Large intestine (tissue), 3 donors: ENCODE results near the gene TET1. TPM values are rescaled to one million over a fixed set of nuclear protein-coding genes. Genes with fewer than 3 reads are reported as not detected.

ENCODE experiments used
- DNase-seq, 2 donors: peaks; one replicate each; pipeline versions ENCODE4 v3.0.0 to v3.0.0-alpha.2; 2013
- H3K27ac ChIP-seq: one replicate; pipeline ENCODE4 v1.5.1; 2013; ENCODE audit warnings: low read length
- H3K27me3 ChIP-seq: 2 replicates; pipeline ENCODE4 v1.6.1; 2013; ENCODE audit warnings: low read length; ENCODE audit not compliant: control insufficient read depth, insufficient read depth
- H3K36me3 ChIP-seq: 2 replicates; pipeline ENCODE4 v1.6.1; 2013; ENCODE audit warnings: low read length; ENCODE audit not compliant: control insufficient read depth, insufficient read depth
- H3K4me1 ChIP-seq: one replicate; pipeline ENCODE4 v1.6.1; 2013; ENCODE audit warnings: low read length; ENCODE audit not compliant: control insufficient read depth, insufficient read depth
- H3K4me3 ChIP-seq: one replicate; pipeline ENCODE4 v1.5.1; 2013; ENCODE audit warnings: low read length
- H3K9me3 ChIP-seq: one replicate; pipeline ENCODE4 v1.6.1; 2013; ENCODE audit warnings: mild to moderate bottlenecking, low read depth, low read length, moderate library complexity; ENCODE audit not compliant: control insufficient read depth
- WGBS: methylation state at CpG from one replicate; pipeline ENCODE4 v1.1.5; 2013; ENCODE audit warnings: low lambda C conversion rate; ENCODE audit not compliant: insufficient coverage; 5-methylcytosine and 5-hydroxymethylcytosine counted together
- polyA plus RNA-seq: library from polyadenylated mRNA; unstranded; fragments of 120-200 nt; gene quantifications from one replicate; pipeline ENCODE4 v1.2.1, GENCODE V29; 2013

Gene TET1
- polyA plus RNA-seq, 1 donor = 3.2 TPM

GRCh38 chr10:68543004-68543918 is 16.9 kb upstream of the TET1 start:
- Histone ChIP-seq H3K27ac (no peak overlapping the region), H3K4me3 (no peak overlapping the region), H3K9me3 (no peaks in the 10 kb centered on the region), H3K27me3 (no peaks in the 10 kb centered on the region), H3K4me1 (no peaks in the 10 kb centered on the region), H3K36me3 (no peaks in the 10 kb centered on the region)
- 100% methylated on average over 1 of the region's 5 CpGs for WGBS
- no peak for DNase-seq

GRCh38 chr10:68550747-68551411 is 9.3 kb upstream of the TET1 start:
- no peak overlapping the region for H3K27ac ChIP-seq
- H3K27me3 ChIP-seq = no peaks in the 10 kb centered on the region
- WGBS = no CpG with 5 or more reads among the region's 5 CpGs
- peak; percentile 39 to 48 for DNase-seq
- no peaks in the 10 kb centered on the region for H3K9me3 ChIP-seq
- no peak overlapping the region for H3K4me3 ChIP-seq
- H3K4me1 ChIP-seq = no peaks in the 10 kb centered on the region
- no peaks in the 10 kb centered on the region for H3K36me3 ChIP-seq

- Histone ChIP-seq H3K9me3 (no peaks in the 10 kb centered on the region), H3K27me3 (no peaks in the 10 kb centered on the region), H3K4me1 (no peaks in the 10 kb centered on the region), H3K36me3 (no peaks in the 10 kb centered on the region), H3K4me3 (no peak overlapping the region), H3K27ac (no peak overlapping the region)
- WGBS = no CpG with 5 or more reads among the region's 6 CpGs
- DNase-seq = no peak
Measured at GRCh38 chr10:68553138-68553537, 7.0 kb upstream of the TET1 start.

GRCh38 chr10:68553599-68553998 is 6.5 kb upstream of the TET1 start:
- Histone ChIP-seq H3K4me1 (no peaks in the 10 kb centered on the region), H3K4me3 (no peak overlapping the region), H3K9me3 (no peaks in the 10 kb centered on the region), H3K27ac (no peak overlapping the region), H3K36me3 (no peaks in the 10 kb centered on the region), H3K27me3 (no peaks in the 10 kb centered on the region)
- no CpG with 5 or more reads among the region's 3 CpGs for WGBS
- DNase-seq = no peak

GRCh38 chr10:68558478-68558877 is 1.7 kb upstream of the TET1 start:
- H3K27ac ChIP-seq = no peak overlapping the region
- H3K9me3 ChIP-seq = no peaks in the 10 kb centered on the region
- H3K36me3 ChIP-seq = no peaks in the 10 kb centered on the region
- no peaks in the 10 kb centered on the region for H3K4me1 ChIP-seq
- no peaks in the 10 kb centered on the region for H3K27me3 ChIP-seq
- DNase-seq = no peak
- H3K4me3 ChIP-seq = no peak overlapping the region
- no CpG with 5 or more reads among the region's 2 CpGs for WGBS

GRCh38 chr10:68559251-68559650 is 886 bp upstream of the TET1 start:
- Histone ChIP-seq H3K4me1 (no peaks in the 10 kb centered on the region), H3K36me3 (no peaks in the 10 kb centered on the region), H3K9me3 (no peaks in the 10 kb centered on the region), H3K27ac (no peak overlapping the region), H3K4me3 (no peak overlapping the region), H3K27me3 (no peaks in the 10 kb centered on the region)
- WGBS = no CpG with 5 or more reads among the region's 4 CpGs
- no peak for DNase-seq

GRCh38 chr10:68559841-68560185 is 324 bp upstream of the TET1 start:
- Histone ChIP-seq H3K9me3 (no peaks in the 10 kb centered on the region), H3K4me1 (no peaks in the 10 kb centered on the region), H3K36me3 (no peaks in the 10 kb centered on the region), H3K4me3 (peak overlapping the region; percentile 83), H3K27me3 (no peaks in the 10 kb centered on the region), H3K27ac (no peak overlapping the region)
- no CpG with 5 or more reads among the region's 6 CpGs for WGBS
- no peak for DNase-seq

- Histone ChIP-seq H3K27me3 (no peaks in the 10 kb centered on the region), H3K4me1 (no peaks in the 10 kb centered on the region), H3K27ac (peak overlapping the region; percentile 35), H3K4me3 (peak overlapping the region; percentile 83), H3K9me3 (no peaks in the 10 kb centered on the region), H3K36me3 (no peaks in the 10 kb centered on the region)
- 7% methylated on average over 3 of the region's 55 CpGs for whole genome bisulfite sequencing
- DNase-seq = peak; percentile 50 to 59
Measured at GRCh38 chr10:68560943-68561864, 1.1 kb downstream of the TET1 start.

GRCh38 chr10:68561865-68562649 is 1.9 kb downstream of the TET1 start:
- peak; percentile 13 to 49 for DNase-seq
- Histone ChIP-seq H3K9me3 (no peaks in the 10 kb centered on the region), H3K27ac (peak overlapping the region; percentile 35), H3K4me1 (no peaks in the 10 kb centered on the region), H3K4me3 (peak overlapping the region; percentile 83), H3K36me3 (no peaks in the 10 kb centered on the region), H3K27me3 (no peaks in the 10 kb centered on the region)
- 26% methylated on average over 3 of the region's 28 CpGs for WGBS
